Lung (tissue), 12 donors: Measurements from ENCODE around the gene LMX1B. TPM values are rescaled to one million over a fixed set of nuclear protein-coding genes. Genes with fewer than 3 reads are reported as not detected.

Experiments
- ATAC-seq: fragments of 200-7000 bp; cut with Tn5 transposase; one replicate; pipeline ENCODE4 v1.9.1; 2020; ENCODE audit warnings: moderate number of reproducible peaks; ENCODE audit not compliant: insufficient read depth, low FRiP score
- DNase-seq, 3 donors: peaks; one replicate each; pipeline ENCODE4 v3.0.0-alpha.2; 2013 to 2017
- H3K27ac ChIP-seq, 2 donors: one replicate each; pipeline ENCODE4 v1.5.1; 2013; ENCODE audit warnings: mild to moderate bottlenecking in 2 of 2, moderate library complexity in 2 of 2, control low read depth in 1 of 2, inconsistent platforms in 1 of 2, low read depth in 1 of 2, low read length in 1 of 2
- H3K27me3 ChIP-seq, 3 donors: one replicate each; pipeline ENCODE4 v1.5.1; 2013; ENCODE audit warnings: low read length in 2 of 3; ENCODE audit not compliant: control insufficient read depth in 3 of 3, insufficient read depth in 3 of 3
- H3K36me3 ChIP-seq, 4 donors: one replicate each; pipeline ENCODE4 v1.5.1; 2013; ENCODE audit warnings: low read length in 4 of 4, mild to moderate bottlenecking in 1 of 4, moderate library complexity in 1 of 4; ENCODE audit not compliant: control insufficient read depth in 4 of 4, insufficient read depth in 4 of 4
- H3K4me1 ChIP-seq, 5 donors: one replicate each; pipeline ENCODE4 v1.5.1; 2013; ENCODE audit warnings: low read length in 5 of 5, mild to moderate bottlenecking in 2 of 5, moderate library complexity in 1 of 5; ENCODE audit not compliant: control insufficient read depth in 5 of 5, insufficient read depth in 5 of 5
- H3K4me3 ChIP-seq: one replicate; pipeline ENCODE4 v1.5.1; 2013; ENCODE audit warnings: mild to moderate bottlenecking, control low read depth, moderate library complexity
- H3K9ac ChIP-seq, 2 donors: one replicate each; pipeline ENCODE4 v1.5.1; 2013; ENCODE audit warnings: low read length in 2 of 2, control low read depth in 1 of 2; ENCODE audit not compliant: insufficient read depth in 1 of 2
- H3K9me3 ChIP-seq, 4 donors: one replicate each; pipeline ENCODE4 v1.5.1; 2013; ENCODE audit warnings: low read length in 3 of 4, mild to moderate bottlenecking in 1 of 4, moderate library complexity in 1 of 4; ENCODE audit not compliant: control insufficient read depth in 4 of 4, insufficient read depth in 3 of 4
- WGBS, 2 donors: extraction: QIAGEN DNeasy Blood & Tissue Kit; methylation state at CpG; one replicate each; pipeline ENCODE4 v1.1.7; 2013; 5-methylcytosine and 5-hydroxymethylcytosine counted together
- polyA plus RNA-seq, 2 donors: library from polyadenylated mRNA; stranded (reverse); fragments of 200-250 nt; gene quantifications; one replicate each; pipeline ENCODE4 v1.2.1, GENCODE V29; 2013
- total RNA-seq, 2 donors: library from RNA; depleted of rRNA in 1 of 2; stranded (reverse); fragments of >200 nt in 1 of 2; gene quantifications; one replicate each; pipeline ENCODE4 v1.2.1, GENCODE V29; 2014 to 2021
- TF ChIP-seq, protein P1 (sequence below): IDR thresholded peaks from 2 replicates; pipeline ENCODE4 v1.5.1; 2012; ENCODE audit warnings: mild to moderate bottlenecking; ENCODE audit errors: control extremely low read depth, extremely low read depth
- donor health status: control.
- donor health status: control.
- donor health status: Bipolar disorder and iron deficiency.
- donor health status: healthy.
- donor health status: DM: yes; HTN: yes; CAD: no.

Gene LMX1B
- total and polyA plus RNA-seq, 4 donors = under 0.01 to 0.77 (median 0.10) TPM

DNA sequence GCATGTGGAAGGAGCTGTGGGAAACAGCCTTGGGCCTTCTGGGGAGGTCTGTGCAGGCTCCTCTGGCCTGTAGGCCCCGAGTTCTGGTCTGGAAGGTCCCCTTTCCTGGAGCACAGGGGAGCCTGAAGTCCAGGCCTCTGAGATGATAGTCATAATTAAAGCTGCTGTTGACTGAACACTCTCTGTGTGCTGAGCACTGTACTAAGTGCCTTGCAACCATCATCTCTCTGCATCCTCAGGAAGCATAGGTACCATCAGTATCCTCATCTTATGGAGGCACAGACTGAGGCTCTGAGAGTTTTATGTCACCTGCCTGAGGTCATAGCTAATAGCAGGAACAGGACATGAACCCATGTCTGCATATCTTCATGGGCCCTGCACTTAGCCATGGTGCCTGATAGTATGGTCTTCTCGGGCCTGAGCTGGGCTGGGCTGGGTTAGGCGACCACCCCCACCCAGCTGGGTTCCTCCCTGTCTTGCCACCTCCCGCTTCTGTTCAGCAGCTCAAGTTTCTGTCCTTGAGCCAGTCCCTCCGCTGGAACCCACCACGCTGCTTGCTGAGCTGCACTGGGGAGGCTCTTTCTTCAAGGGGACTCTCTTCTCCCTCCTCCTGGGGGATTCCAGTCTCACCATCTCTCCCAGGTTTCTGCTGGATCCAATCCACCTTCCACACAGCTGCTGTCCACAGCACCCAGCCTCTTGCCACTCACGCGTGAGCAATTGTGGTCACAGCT lies 27.6 kb downstream of the LMX1B start:
- Histone ChIP-seq H3K27me3 (peaks cover 4 to 66% (median 53%) of the 10 kb centered on the region in 3 donors), H3K4me3 (no peak overlapping the region), H3K27ac (no peak overlapping the region), H3K9ac (no peak overlapping the region), H3K36me3 (no peaks in the 10 kb centered on the region), H3K4me1 (peaks cover 0 to 8% (median 0%) of the 10 kb centered on the region in 5 donors), H3K9me3 (no peaks in the 10 kb centered on the region)
- TF ChIP-seq, protein P1, sequence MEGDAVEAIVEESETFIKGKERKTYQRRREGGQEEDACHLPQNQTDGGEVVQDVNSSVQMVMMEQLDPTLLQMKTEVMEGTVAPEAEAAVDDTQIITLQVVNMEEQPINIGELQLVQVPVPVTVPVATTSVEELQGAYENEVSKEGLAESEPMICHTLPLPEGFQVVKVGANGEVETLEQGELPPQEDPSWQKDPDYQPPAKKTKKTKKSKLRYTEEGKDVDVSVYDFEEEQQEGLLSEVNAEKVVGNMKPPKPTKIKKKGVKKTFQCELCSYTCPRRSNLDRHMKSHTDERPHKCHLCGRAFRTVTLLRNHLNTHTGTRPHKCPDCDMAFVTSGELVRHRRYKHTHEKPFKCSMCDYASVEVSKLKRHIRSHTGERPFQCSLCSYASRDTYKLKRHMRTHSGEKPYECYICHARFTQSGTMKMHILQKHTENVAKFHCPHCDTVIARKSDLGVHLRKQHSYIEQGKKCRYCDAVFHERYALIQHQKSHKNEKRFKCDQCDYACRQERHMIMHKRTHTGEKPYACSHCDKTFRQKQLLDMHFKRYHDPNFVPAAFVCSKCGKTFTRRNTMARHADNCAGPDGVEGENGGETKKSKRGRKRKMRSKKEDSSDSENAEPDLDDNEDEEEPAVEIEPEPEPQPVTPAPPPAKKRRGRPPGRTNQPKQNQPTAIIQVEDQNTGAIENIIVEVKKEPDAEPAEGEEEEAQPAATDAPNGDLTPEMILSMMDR = no peak
- ATAC-seq (no peak), DNase-seq (no peak)
- 75 to 82% methylated on average over 8 of the region's 8 CpGs for WGBS, 2 donors

DNA sequence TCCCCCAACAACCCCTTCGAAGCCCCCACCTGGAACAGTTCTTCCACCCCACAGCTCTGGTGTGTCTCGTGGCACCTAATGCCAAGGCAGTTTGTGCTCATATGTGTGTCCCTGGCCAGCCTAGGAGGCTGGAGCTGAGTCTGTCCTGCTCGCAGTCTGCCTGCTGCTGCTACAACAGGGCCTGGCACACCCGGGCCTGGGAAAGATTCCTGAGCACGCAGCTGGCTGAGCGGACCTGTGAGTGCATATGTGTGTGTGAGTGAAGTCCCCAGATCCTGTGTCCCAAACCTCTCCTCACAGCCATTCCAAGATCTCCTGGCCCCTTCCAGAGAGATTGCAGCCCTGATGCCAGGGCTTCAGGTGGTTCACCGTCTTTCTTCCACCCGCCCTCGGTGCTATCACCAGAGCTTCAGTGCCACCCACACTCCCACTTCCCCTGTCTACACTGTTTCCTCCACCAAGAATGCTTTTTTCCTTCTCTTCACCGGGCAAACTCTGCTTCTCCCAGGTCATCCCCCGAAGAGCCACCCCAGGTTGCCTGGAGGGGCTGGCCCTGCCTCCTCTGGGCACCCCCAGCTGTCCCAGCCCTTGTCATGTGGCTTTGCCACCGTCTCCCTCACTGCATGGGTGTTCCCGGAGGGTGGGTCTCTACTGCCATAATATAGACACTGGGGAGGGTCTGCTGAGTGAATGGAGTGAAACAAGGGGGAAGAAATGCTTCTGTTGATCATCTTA lies 28.4 kb downstream of the LMX1B start:
- DNase-seq (no peak), ATAC-seq (no peak)
- no peak overlapping the region for H3K9ac ChIP-seq
- no peaks in the 10 kb centered on the region for H3K36me3 ChIP-seq
- WGBS, 2 donors = 57 to 69% methylated on average over 13 of the region's 13 CpGs
- H3K27me3 ChIP-seq = peaks cover 4 to 67% (median 45%) of the 10 kb centered on the region in 3 donors
- H3K4me1 ChIP-seq = peaks cover 0 to 8% (median 0%) of the 10 kb centered on the region in 5 donors
- no peak overlapping the region for H3K4me3 ChIP-seq
- TF ChIP-seq, protein P1 = no peak
- no peaks in the 10 kb centered on the region for H3K9me3 ChIP-seq
- no peak overlapping the region for H3K27ac ChIP-seq

DNA sequence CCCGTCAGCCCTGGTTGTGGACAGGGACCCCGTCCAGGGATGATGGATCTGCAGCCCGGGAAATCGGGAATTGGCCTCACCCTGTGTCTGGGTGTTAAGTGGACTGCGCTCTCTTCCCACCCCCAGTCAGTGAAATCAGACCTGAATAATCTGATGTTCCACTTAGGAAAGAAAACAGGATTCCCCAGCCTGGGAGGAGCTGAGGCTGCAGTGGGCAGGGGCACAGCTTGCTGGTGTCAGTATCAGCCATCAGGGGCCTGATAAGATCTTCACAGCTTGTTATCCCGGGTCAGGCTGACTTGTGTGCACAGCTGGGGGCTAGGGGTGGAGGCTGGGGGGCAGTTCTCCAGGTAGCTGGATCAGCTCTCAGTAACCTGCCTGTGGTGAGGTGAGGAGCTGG lies 29.1 kb downstream of the LMX1B start:
- Histone ChIP-seq H3K27ac (no peak overlapping the region), H3K36me3 (no peaks in the 10 kb centered on the region), H3K4me1 (peaks cover 0 to 8% (median 0%) of the 10 kb centered on the region in 5 donors), H3K9ac (no peak overlapping the region), H3K4me3 (no peak overlapping the region), H3K27me3 (peaks cover 4 to 69% (median 41%) of the 10 kb centered on the region in 3 donors), H3K9me3 (no peaks in the 10 kb centered on the region)
- DNase-seq (no peak), ATAC-seq (no peak)
- TF ChIP-seq, protein P1 = no peak
- WGBS, 2 donors = 33 to 39% methylated on average over 6 of the region's 6 CpGs
